CD4-positive, CD25-positive, alpha-beta regulatory T cell (primary cell): ENCODE results near the gene BMPER. TPM values are rescaled to one million over a fixed set of nuclear protein-coding genes. Genes with fewer than 3 reads are reported as not detected.

Experiments
- ATAC-seq, 2 donors: fragments of 150-1000 bp; cut with Tn5 transposase; one replicate each; pipeline ENCODE4 v1.10.0; 2021; ENCODE audit warnings: low read depth in 2 of 2, moderate number of reproducible peaks in 2 of 2, moderate library complexity in 1 of 2
- DNase-seq, 3 donors: peaks; one replicate each; pipeline versions ENCODE4 v3.0.0 to v3.0.0-alpha.2; 2012 to 2022; ENCODE audit warnings: mixed read lengths in 1 of 3
- H3K27ac ChIP-seq: one replicate; pipeline ENCODE4 v1.7.0; 2013; ENCODE audit warnings: mild to moderate bottlenecking, low read length; ENCODE audit not compliant: insufficient read depth, poor library complexity, severe bottlenecking
- H3K27me3 ChIP-seq: one replicate; pipeline ENCODE4 v1.7.0; 2013; ENCODE audit warnings: low read length; ENCODE audit not compliant: control insufficient read depth, insufficient read depth
- H3K36me3 ChIP-seq: one replicate; pipeline ENCODE4 v1.7.0; 2013; ENCODE audit warnings: mild to moderate bottlenecking, low read length, moderate library complexity; ENCODE audit not compliant: control insufficient read depth, insufficient read depth
- H3K4me1 ChIP-seq: 2 replicates; pipeline ENCODE4 v1.7.0; 2013; ENCODE audit warnings: mild to moderate bottlenecking, low read length; ENCODE audit not compliant: insufficient read depth, control insufficient read depth, poor library complexity, severe bottlenecking
- H3K4me3 ChIP-seq: one replicate; pipeline ENCODE4 v1.7.0; 2013; ENCODE audit warnings: low read depth, mild to moderate bottlenecking, low read length, moderate library complexity
- H3K9me3 ChIP-seq, 2 experiments: 1 replicate in 1 of 2; 2 replicates in 1 of 2; pipeline ENCODE4 v1.7.0; 2013; ENCODE audit warnings: low read length in 2 of 2, mild to moderate bottlenecking in 1 of 2, moderate library complexity in 1 of 2; ENCODE audit not compliant: control insufficient read depth in 2 of 2
- H3K27ac Mint-ChIP-seq, 3 donors: one replicate each; pipeline ENCODE4 v1.8.0; 2020 to 2022; ENCODE audit warnings: mild to moderate bottlenecking in 3 of 3, mixed read lengths in 3 of 3, moderate library complexity in 2 of 3
- H3K27me3 Mint-ChIP-seq: one replicate; pipeline ENCODE4 v1.8.0; 2022; ENCODE audit warnings: mild to moderate bottlenecking, mixed read lengths
- H3K36me3 Mint-ChIP-seq: one replicate; pipeline ENCODE4 v1.8.0; 2020; ENCODE audit warnings: mixed read lengths
- H3K4me1 Mint-ChIP-seq, 4 donors: one replicate each; pipeline ENCODE4 v1.8.0; 2020 to 2022; ENCODE audit warnings: mixed read lengths in 4 of 4, mild to moderate bottlenecking in 1 of 4
- H3K4me3 Mint-ChIP-seq, 4 donors: one replicate each; pipeline ENCODE4 v1.8.0; 2020 to 2022; ENCODE audit warnings: mild to moderate bottlenecking in 4 of 4, mixed read lengths in 4 of 4, moderate library complexity in 3 of 4
- H3K9me3 Mint-ChIP-seq, 7 donors: one replicate each; pipeline ENCODE4 v1.8.0; 2020 to 2022; ENCODE audit warnings: mixed read lengths in 7 of 7, mild to moderate bottlenecking in 3 of 7, moderate library complexity in 2 of 7
- polyA plus RNA-seq, 4 donors: library from polyadenylated mRNA; unstranded; fragments of 300-500 nt; fragmentation: Illumina TruSeq; gene quantifications; one replicate each; pipeline ENCODE4 v1.2.3, GENCODE V29; 2021
- total RNA-seq: library from RNA; stranded (reverse); gene quantifications from one replicate; pipeline ENCODE4 v1.2.3, GENCODE V29; 2022

BMPER gene
- total and polyA plus RNA-seq, 5 donors from 2014 or later, result not detected

GRCh38 chr7:33979300-33979806, 74.0 kb downstream of the BMPER start:
- Histone ChIP-seq H3K27ac (no peak overlapping the region), H3K27me3 (no peaks in the 10 kb centered on the region), H3K4me1 (no peaks in the 10 kb centered on the region), H3K9me3 (no peaks in the 10 kb centered on the region), H3K4me3 (no peak overlapping the region), H3K36me3 (no peaks in the 10 kb centered on the region)
- Mint-ChIP-seq H3K4me1 (no peaks in the 10 kb centered on the region), H3K36me3 (no peaks in the 10 kb centered on the region), H3K27ac (no peak overlapping the region), H3K27me3 (peaks cover 1% of the 10 kb centered on the region), H3K4me3 (no peak overlapping the region), H3K9me3 (peaks cover 0 to 2% (median 0%) of the 10 kb centered on the region in 7 donors)
- DNase-seq (no peak), ATAC-seq (no peak)

GRCh38 chr7:33979807-33980355, 74.5 kb downstream of the BMPER start:
- Mint-ChIP-seq H3K4me1 (no peaks in the 10 kb centered on the region), H3K36me3 (no peaks in the 10 kb centered on the region), H3K27me3 (no peaks in the 10 kb centered on the region), H3K27ac (no peak overlapping the region), H3K4me3 (no peak overlapping the region), H3K9me3 (peaks cover 0 to 2% (median 0%) of the 10 kb centered on the region in 7 donors)
- no peak for ATAC-seq
- no peaks in the 10 kb centered on the region for H3K4me1 ChIP-seq
- DNase-seq, result no peak
- no peaks in the 10 kb centered on the region for H3K36me3 ChIP-seq
- H3K4me3 ChIP-seq, result no peak overlapping the region
- no peaks in the 10 kb centered on the region for H3K9me3 ChIP-seq
- no peaks in the 10 kb centered on the region for H3K27me3 ChIP-seq
- H3K27ac ChIP-seq, result no peak overlapping the region

- DNase-seq (no peak), ATAC-seq (no peak)
- Mint-ChIP-seq H3K27me3 (no peaks in the 10 kb centered on the region), H3K27ac (no peak overlapping the region), H3K4me1 (no peaks in the 10 kb centered on the region), H3K9me3 (peaks cover 0 to 2% (median 0%) of the 10 kb centered on the region in 7 donors), H3K36me3 (no peaks in the 10 kb centered on the region), H3K4me3 (no peak overlapping the region)
- Histone ChIP-seq H3K27ac (no peak overlapping the region), H3K4me1 (no peaks in the 10 kb centered on the region), H3K27me3 (no peaks in the 10 kb centered on the region), H3K9me3 (no peaks in the 10 kb centered on the region), H3K36me3 (no peaks in the 10 kb centered on the region), H3K4me3 (no peak overlapping the region)
Observed at GRCh38 chr7:33981226-33981625, 75.9 kb downstream of the BMPER start.

- Histone ChIP-seq H3K4me1 (no peaks in the 10 kb centered on the region), H3K9me3 (no peaks in the 10 kb centered on the region), H3K27me3 (no peaks in the 10 kb centered on the region), H3K4me3 (no peak overlapping the region), H3K36me3 (no peaks in the 10 kb centered on the region), H3K27ac (no peak overlapping the region)
- peaks cover 0 to 2% (median 0%) of the 10 kb centered on the region in 7 donors for H3K9me3 Mint-ChIP-seq
- H3K27me3 Mint-ChIP-seq, result no peaks in the 10 kb centered on the region
- DNase-seq (no peak), ATAC-seq (no peak)
- H3K4me1 Mint-ChIP-seq, result no peaks in the 10 kb centered on the region
- H3K27ac Mint-ChIP-seq, result no peak overlapping the region
- H3K36me3 Mint-ChIP-seq, result no peaks in the 10 kb centered on the region
- H3K4me3 Mint-ChIP-seq, result no peak overlapping the region
Observed at GRCh38 chr7:33981671-33982424, 76.5 kb downstream of the BMPER start.

GRCh38 chr7:33982425-33982786, 77.1 kb downstream of the BMPER start:
- ATAC-seq, result no peak
- Mint-ChIP-seq H3K36me3 (no peaks in the 10 kb centered on the region), H3K4me1 (no peaks in the 10 kb centered on the region), H3K4me3 (no peak overlapping the region), H3K27ac (no peak overlapping the region), H3K9me3 (peaks cover 0 to 3% (median 0%) of the 10 kb centered on the region in 7 donors), H3K27me3 (no peaks in the 10 kb centered on the region)
- Histone ChIP-seq H3K27ac (no peak overlapping the region), H3K9me3 (no peaks in the 10 kb centered on the region), H3K4me1 (no peaks in the 10 kb centered on the region), H3K27me3 (no peaks in the 10 kb centered on the region), H3K36me3 (no peaks in the 10 kb centered on the region), H3K4me3 (no peak overlapping the region)
- no peak for DNase-seq

GRCh38 chr7:33986451-33986850, 81.1 kb downstream of the BMPER start:
- Histone ChIP-seq H3K27me3 (no peaks in the 10 kb centered on the region), H3K4me1 (no peaks in the 10 kb centered on the region), H3K36me3 (no peaks in the 10 kb centered on the region), H3K27ac (no peak overlapping the region), H3K4me3 (no peak overlapping the region), H3K9me3 (no peaks in the 10 kb centered on the region)
- H3K4me1 Mint-ChIP-seq, result no peaks in the 10 kb centered on the region
- H3K4me3 Mint-ChIP-seq, result no peak overlapping the region
- no peak for DNase-seq
- H3K27ac Mint-ChIP-seq, result no peak overlapping the region
- ATAC-seq, result no peak
- peaks cover 0 to 7% (median 0%) of the 10 kb centered on the region in 7 donors for H3K9me3 Mint-ChIP-seq
- no peaks in the 10 kb centered on the region for H3K36me3 Mint-ChIP-seq
- no peaks in the 10 kb centered on the region for H3K27me3 Mint-ChIP-seq

- Mint-ChIP-seq H3K4me3 (no peak overlapping the region), H3K27me3 (no peaks in the 10 kb centered on the region), H3K9me3 (peaks cover 0 to 7% (median 0%) of the 10 kb centered on the region in 7 donors), H3K36me3 (no peaks in the 10 kb centered on the region), H3K27ac (no peak overlapping the region), H3K4me1 (no peaks in the 10 kb centered on the region)
- Histone ChIP-seq H3K4me1 (no peaks in the 10 kb centered on the region), H3K27ac (no peak overlapping the region), H3K9me3 (no peaks in the 10 kb centered on the region), H3K36me3 (no peaks in the 10 kb centered on the region), H3K27me3 (no peaks in the 10 kb centered on the region), H3K4me3 (no peak overlapping the region)
- DNase-seq, result no peak
- ATAC-seq, result no peak
Observed at GRCh38 chr7:33986951-33987947, 81.9 kb downstream of the BMPER start.
